B cell (primary cell): Measurements from ENCODE around the gene NT5C1B.

Experiments used
- EZH2 ChIP-seq: IDR thresholded peaks from 2 replicates; pipeline ENCODE4 v1.6.1; 2012; ENCODE audit warnings: borderline replicate concordance, low read depth, mild to moderate bottlenecking, moderate library complexity, low read length; ENCODE audit not compliant: insufficient read depth, poor library complexity, severe bottlenecking
- TF ChIP-seq, protein P1 (sequence below): fragments of 200-600 bp; IDR thresholded peaks from one replicate; pipeline ENCODE4 v1.8.0; 2022; ENCODE audit warnings: antibody characterized with exemption, mild to moderate bottlenecking

DNA sequence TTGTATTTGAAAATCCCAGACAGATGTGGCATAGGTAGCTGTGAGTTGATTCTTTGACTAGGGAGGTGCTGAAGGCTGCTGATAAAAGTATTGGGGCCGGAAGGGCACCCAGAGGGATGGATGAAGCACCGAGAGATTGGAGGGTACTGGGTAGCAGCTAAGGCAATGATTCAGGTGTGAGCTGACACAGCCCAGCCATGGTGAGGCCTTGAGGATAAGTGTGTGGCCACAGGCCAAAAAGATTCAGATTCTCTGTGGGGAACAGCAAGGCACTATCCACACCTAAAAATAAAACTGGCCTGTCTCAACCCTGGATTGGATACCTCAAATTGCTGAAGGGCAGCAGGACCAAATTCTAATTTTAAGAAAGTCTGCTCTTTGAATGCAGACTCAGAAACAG is 64.1 kb downstream of the NT5C1B start:
- TF ChIP-seq, protein P1, sequence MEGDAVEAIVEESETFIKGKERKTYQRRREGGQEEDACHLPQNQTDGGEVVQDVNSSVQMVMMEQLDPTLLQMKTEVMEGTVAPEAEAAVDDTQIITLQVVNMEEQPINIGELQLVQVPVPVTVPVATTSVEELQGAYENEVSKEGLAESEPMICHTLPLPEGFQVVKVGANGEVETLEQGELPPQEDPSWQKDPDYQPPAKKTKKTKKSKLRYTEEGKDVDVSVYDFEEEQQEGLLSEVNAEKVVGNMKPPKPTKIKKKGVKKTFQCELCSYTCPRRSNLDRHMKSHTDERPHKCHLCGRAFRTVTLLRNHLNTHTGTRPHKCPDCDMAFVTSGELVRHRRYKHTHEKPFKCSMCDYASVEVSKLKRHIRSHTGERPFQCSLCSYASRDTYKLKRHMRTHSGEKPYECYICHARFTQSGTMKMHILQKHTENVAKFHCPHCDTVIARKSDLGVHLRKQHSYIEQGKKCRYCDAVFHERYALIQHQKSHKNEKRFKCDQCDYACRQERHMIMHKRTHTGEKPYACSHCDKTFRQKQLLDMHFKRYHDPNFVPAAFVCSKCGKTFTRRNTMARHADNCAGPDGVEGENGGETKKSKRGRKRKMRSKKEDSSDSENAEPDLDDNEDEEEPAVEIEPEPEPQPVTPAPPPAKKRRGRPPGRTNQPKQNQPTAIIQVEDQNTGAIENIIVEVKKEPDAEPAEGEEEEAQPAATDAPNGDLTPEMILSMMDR: no peak
- no peak for TF ChIP-seq EZH2
